ENCODE results near the gene BICD1. TPM values are rescaled to one million over a fixed set of nuclear protein-coding genes. Genes with fewer than 3 reads are reported as not detected.
"Not testable (repeated sequence)": the region's sequence is repeated elsewhere in the genome, so short reads cannot be mapped to it uniquely, and the experiment has no call there.

Gene BICD1
- total RNA-seq, 1 donor from 2014 or later: 38.6 TPM

- Mint-ChIP-seq H3K36me3 (no peaks in the 10 kb centered on the region), H3K9me3 (no peaks in the 10 kb centered on the region), H3K4me1 (peaks cover 34% of the 10 kb centered on the region), H3K27me3 (ENCODE audit: low read depth) (no peaks in the 10 kb centered on the region), H3K4me3 (no peak overlapping the region), H3K27ac (peak overlapping the region; percentile 71)
- no peak for TF ChIP-seq CTCF (IDR thresholded peaks at IDR 0.05; ENCODE audit: unreplicated experiment)
- no peak for DNase-seq (ENCODE audit: low spot score in 2 of 2, unreplicated experiment in 2 of 2)
These were observed 166.4 kb downstream of the BICD1 start for GRCh38 chr12:32273063-32273522.

GRCh38 chr12:32273712-32274111, 167.1 kb downstream of the BICD1 start:
- H3K4me3 Mint-ChIP-seq: no peak overlapping the region
- no peaks in the 10 kb centered on the region for H3K9me3 Mint-ChIP-seq
- no peak for TF ChIP-seq CTCF (IDR thresholded peaks at IDR 0.05; ENCODE audit: unreplicated experiment)
- peak overlapping the region; percentile 52 for H3K27ac Mint-ChIP-seq
- no peaks in the 10 kb centered on the region for H3K27me3 Mint-ChIP-seq (ENCODE audit: low read depth)
- no peak for DNase-seq (ENCODE audit: low spot score in 2 of 2, unreplicated experiment in 2 of 2)
- H3K4me1 Mint-ChIP-seq: peaks cover 36% of the 10 kb centered on the region
- no peaks in the 10 kb centered on the region for H3K36me3 Mint-ChIP-seq

GRCh38 chr12:32274665-32275064, 168.0 kb downstream of the BICD1 start:
- H3K27ac Mint-ChIP-seq: no peak overlapping the region

GRCh38 chr12:32275520-32275919, 168.9 kb downstream of the BICD1 start:
- H3K27ac Mint-ChIP-seq; H3K9me3 Mint-ChIP-seq; H3K4me3 Mint-ChIP-seq; H3K27me3 Mint-ChIP-seq (ENCODE audit: low read depth); DNase-seq (ENCODE audit: low spot score in 2 of 2, unreplicated experiment in 2 of 2); H3K36me3 Mint-ChIP-seq: not testable (repeated sequence)
- H3K4me1 Mint-ChIP-seq: peaks cover 38% of the 10 kb centered on the region

More at GRCh38 chr12:32274665-32275064, 168.0 kb downstream of the BICD1 start:
- no peak for DNase-seq (ENCODE audit: low spot score in 2 of 2, unreplicated experiment in 2 of 2)
- no peak for TF ChIP-seq CTCF (IDR thresholded peaks at IDR 0.05; ENCODE audit: unreplicated experiment)
- no peaks in the 10 kb centered on the region for H3K9me3 Mint-ChIP-seq
- H3K4me3 Mint-ChIP-seq: no peak overlapping the region
- H3K4me1 Mint-ChIP-seq: peaks cover 38% of the 10 kb centered on the region
- H3K36me3 Mint-ChIP-seq: no peaks in the 10 kb centered on the region
- no peaks in the 10 kb centered on the region for H3K27me3 Mint-ChIP-seq (ENCODE audit: low read depth)

- Mint-ChIP-seq H3K9me3 (no peaks in the 10 kb centered on the region), H3K27ac (no peak overlapping the region), H3K27me3 (ENCODE audit: low read depth) (no peaks in the 10 kb centered on the region), H3K4me3 (no peak overlapping the region), H3K4me1 (peaks cover 17% of the 10 kb centered on the region), H3K36me3 (no peaks in the 10 kb centered on the region)
- TF ChIP-seq CTCF (IDR thresholded peaks at IDR 0.05; ENCODE audit: unreplicated experiment): no peak
- no peak for DNase-seq (ENCODE audit: low spot score in 2 of 2, unreplicated experiment in 2 of 2)
These were observed 171.1 kb downstream of the BICD1 start for GRCh38 chr12:32277774-32278173.

GRCh38 chr12:32281098-32281497, 174.5 kb downstream of the BICD1 start:
- DNase-seq (ENCODE audit: low spot score in 2 of 2, unreplicated experiment in 2 of 2): no peak
- Mint-ChIP-seq H3K4me3 (no peak overlapping the region), H3K4me1 (peaks cover 11% of the 10 kb centered on the region), H3K27ac (no peak overlapping the region), H3K9me3 (no peaks in the 10 kb centered on the region), H3K27me3 (ENCODE audit: low read depth) (no peaks in the 10 kb centered on the region), H3K36me3 (no peaks in the 10 kb centered on the region)
- TF ChIP-seq CTCF (IDR thresholded peaks at IDR 0.05; ENCODE audit: unreplicated experiment): no peak
